Stomach (tissue), 4 donors: ENCODE results near the gene TMEM213.

Source experiments
- EP300 ChIP-seq: sonication (generic); formaldehyde crosslinking; IDR thresholded peaks from one replicate; pipeline ENCODE4 v1.6.1; 2017; ENCODE audit warnings: antibody characterized with exemption
- POLR2A ChIP-seq, 4 donors: fragments of 450-650 bp; IDR thresholded peaks; one replicate each; pipeline ENCODE4 v1.6.1; 2016; ENCODE audit warnings: antibody characterized with exemption in 4 of 4, control low read depth in 2 of 4, mild to moderate bottlenecking in 1 of 4, moderate library complexity in 1 of 4
- POLR2AphosphoS5 ChIP-seq, 3 donors: sonication (generic); formaldehyde crosslinking; IDR thresholded peaks; one replicate each; pipeline ENCODE4 v1.6.1; 2016; ENCODE audit warnings: antibody characterized with exemption in 3 of 3
- TF ChIP-seq, protein P1 (sequence below), 7 experiments: fragments of 450-650 bp in 4 of 7; fragments of 200-600 bp in 3 of 7; sonication (generic) in 3 of 7; IDR thresholded peaks; one replicate each; pipeline ENCODE4 v1.5.1; 2016 to 2019; ENCODE audit warnings: antibody characterized with exemption in 7 of 7, control low read depth in 2 of 7, mild to moderate bottlenecking in 1 of 7

DNA sequence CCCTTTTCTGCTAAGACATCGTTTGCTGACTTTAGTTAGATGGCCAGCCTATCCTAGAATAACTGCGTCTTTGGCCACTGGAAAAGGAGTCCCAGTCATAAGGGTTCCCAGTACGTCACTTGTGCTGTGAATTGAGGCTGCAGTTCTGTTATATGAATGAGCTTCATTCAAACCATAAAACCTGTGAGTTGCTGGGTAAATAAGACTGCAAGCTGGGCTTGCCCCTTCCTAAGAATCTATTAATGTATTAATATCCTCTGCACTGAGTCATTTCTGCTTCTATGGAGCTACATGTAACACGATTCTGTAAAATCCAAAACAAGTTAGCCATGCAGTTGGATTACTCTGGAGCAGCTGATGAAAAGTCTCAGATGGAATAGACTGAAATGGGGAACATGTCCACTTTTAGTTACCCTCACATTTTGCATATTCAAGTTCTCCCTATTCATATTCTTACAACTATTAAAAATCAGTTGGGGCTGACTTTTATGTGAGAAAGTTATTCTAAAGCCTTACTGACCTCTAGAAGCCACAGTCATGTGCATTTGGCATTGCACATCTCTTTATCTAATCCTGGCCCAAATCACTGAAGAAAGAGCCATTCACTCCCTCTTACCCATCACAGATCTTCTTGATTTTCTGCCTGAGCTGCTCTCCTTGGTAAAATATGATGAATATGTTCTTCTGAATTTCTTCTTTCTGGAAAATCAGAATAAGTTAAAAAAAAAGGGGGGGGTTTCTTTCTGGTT is 41.8 kb upstream of the TMEM213 start:
- TF ChIP-seq POLR2A (IDR thresholded peaks at IDR 0.05) (no peak), POLR2AphosphoS5 (IDR thresholded peaks at IDR 0.05) (no peak), EP300 (no peak)
- TF ChIP-seq, protein P1, sequence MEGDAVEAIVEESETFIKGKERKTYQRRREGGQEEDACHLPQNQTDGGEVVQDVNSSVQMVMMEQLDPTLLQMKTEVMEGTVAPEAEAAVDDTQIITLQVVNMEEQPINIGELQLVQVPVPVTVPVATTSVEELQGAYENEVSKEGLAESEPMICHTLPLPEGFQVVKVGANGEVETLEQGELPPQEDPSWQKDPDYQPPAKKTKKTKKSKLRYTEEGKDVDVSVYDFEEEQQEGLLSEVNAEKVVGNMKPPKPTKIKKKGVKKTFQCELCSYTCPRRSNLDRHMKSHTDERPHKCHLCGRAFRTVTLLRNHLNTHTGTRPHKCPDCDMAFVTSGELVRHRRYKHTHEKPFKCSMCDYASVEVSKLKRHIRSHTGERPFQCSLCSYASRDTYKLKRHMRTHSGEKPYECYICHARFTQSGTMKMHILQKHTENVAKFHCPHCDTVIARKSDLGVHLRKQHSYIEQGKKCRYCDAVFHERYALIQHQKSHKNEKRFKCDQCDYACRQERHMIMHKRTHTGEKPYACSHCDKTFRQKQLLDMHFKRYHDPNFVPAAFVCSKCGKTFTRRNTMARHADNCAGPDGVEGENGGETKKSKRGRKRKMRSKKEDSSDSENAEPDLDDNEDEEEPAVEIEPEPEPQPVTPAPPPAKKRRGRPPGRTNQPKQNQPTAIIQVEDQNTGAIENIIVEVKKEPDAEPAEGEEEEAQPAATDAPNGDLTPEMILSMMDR (IDR thresholded peaks at IDR 0.05): no peak
